Measurements from ENCODE around the gene NLGN4Y. TPM values are rescaled to one million over a fixed set of nuclear protein-coding genes. Genes with fewer than 3 reads are reported as not detected.

Gene NLGN4Y
- total RNA-seq, 4 donors from 2014 or later: 0.07 to 47.0 (median 15.0) TPM

GRCh38 chrY:14871971-14872370 is 347.6 kb downstream of the NLGN4Y start:
- no peaks in the 10 kb centered on the region for H3K27me3 ChIP-seq
- H3K4me1 ChIP-seq: no peaks in the 10 kb centered on the region
- 44% methylated on average over 2 of the region's 2 CpGs; no CpG with 5 or more reads in 1 of the 2 donors for WGBS, 2 donors (ENCODE audit: low coverage in 1 of 2)
- H3K27ac ChIP-seq: no peak overlapping the region
- ATAC-seq: no peak
- H3K4me3 ChIP-seq: no peak overlapping the region
- H3K36me3 ChIP-seq: no peaks in the 10 kb centered on the region
- TF ChIP-seq, protein P1, sequence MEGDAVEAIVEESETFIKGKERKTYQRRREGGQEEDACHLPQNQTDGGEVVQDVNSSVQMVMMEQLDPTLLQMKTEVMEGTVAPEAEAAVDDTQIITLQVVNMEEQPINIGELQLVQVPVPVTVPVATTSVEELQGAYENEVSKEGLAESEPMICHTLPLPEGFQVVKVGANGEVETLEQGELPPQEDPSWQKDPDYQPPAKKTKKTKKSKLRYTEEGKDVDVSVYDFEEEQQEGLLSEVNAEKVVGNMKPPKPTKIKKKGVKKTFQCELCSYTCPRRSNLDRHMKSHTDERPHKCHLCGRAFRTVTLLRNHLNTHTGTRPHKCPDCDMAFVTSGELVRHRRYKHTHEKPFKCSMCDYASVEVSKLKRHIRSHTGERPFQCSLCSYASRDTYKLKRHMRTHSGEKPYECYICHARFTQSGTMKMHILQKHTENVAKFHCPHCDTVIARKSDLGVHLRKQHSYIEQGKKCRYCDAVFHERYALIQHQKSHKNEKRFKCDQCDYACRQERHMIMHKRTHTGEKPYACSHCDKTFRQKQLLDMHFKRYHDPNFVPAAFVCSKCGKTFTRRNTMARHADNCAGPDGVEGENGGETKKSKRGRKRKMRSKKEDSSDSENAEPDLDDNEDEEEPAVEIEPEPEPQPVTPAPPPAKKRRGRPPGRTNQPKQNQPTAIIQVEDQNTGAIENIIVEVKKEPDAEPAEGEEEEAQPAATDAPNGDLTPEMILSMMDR (IDR thresholded peaks at IDR 0.05): no peak
- no peak for TF ChIP-seq POLR2AphosphoS5 (IDR thresholded peaks at IDR 0.05)
- no peak for TF ChIP-seq EP300 (IDR thresholded peaks at IDR 0.05)
- no peak for TF ChIP-seq POLR2A (IDR thresholded peaks at IDR 0.05)
- peaks cover 0 to 7% (median 0%) of the 10 kb centered on the region in 3 donors for H3K9me3 ChIP-seq
